IPS-18a (cell line): Measurements from ENCODE around the gene C9orf153.
"Not testable (repeated sequence)": the region's sequence is repeated elsewhere in the genome, so short reads cannot be mapped to it uniquely, and the experiment has no call there.

ENCODE experiments used
- H3K27ac ChIP-seq: one replicate; pipeline ENCODE4 v1.5.1; 2013; ENCODE audit warnings: low read length
- H3K27me3 ChIP-seq: one replicate; pipeline ENCODE4 v1.6.1; 2013; ENCODE audit warnings: mild to moderate bottlenecking, low read length; ENCODE audit not compliant: control insufficient read depth, insufficient read depth
- H3K36me3 ChIP-seq: one replicate; pipeline ENCODE4 v1.6.1; 2013; ENCODE audit warnings: low read depth, low read length; ENCODE audit not compliant: control insufficient read depth
- H3K4me1 ChIP-seq: one replicate; pipeline ENCODE4 v1.6.1; 2013; ENCODE audit warnings: low read depth, low read length; ENCODE audit not compliant: control insufficient read depth
- H3K4me3 ChIP-seq: one replicate; pipeline ENCODE4 v1.5.1; 2013; ENCODE audit warnings: low read length
- H3K9ac ChIP-seq: one replicate; pipeline ENCODE4 v1.6.1; 2013; ENCODE audit warnings: mild to moderate bottlenecking, low read length, moderate library complexity
- H3K9me3 ChIP-seq: one replicate; pipeline ENCODE4 v1.6.1; 2013; ENCODE audit warnings: low read depth, low read length; ENCODE audit not compliant: control insufficient read depth

Gene C9orf153

GRCh38 chr9:86219606-86220005 lies 39.9 kb downstream of the C9orf153 start:
- Histone ChIP-seq H3K36me3 (no peaks in the 10 kb centered on the region), H3K27ac (no peak overlapping the region), H3K9me3 (no peaks in the 10 kb centered on the region), H3K27me3 (no peaks in the 10 kb centered on the region), H3K4me3 (no peak overlapping the region), H3K4me1 (no peaks in the 10 kb centered on the region), H3K9ac (no peak overlapping the region)

- Histone ChIP-seq H3K27ac (no peak overlapping the region), H3K27me3 (no peaks in the 10 kb centered on the region), H3K4me1 (no peaks in the 10 kb centered on the region), H3K9me3 (no peaks in the 10 kb centered on the region), H3K4me3 (no peak overlapping the region), H3K9ac (no peak overlapping the region), H3K36me3 (no peaks in the 10 kb centered on the region)
These were observed 42.2 kb downstream of the C9orf153 start for GRCh38 chr9:86217076-86217755.

GRCh38 chr9:86207193-86207592 lies 52.3 kb downstream of the C9orf153 start:
- Histone ChIP-seq H3K4me1 (no peaks in the 10 kb centered on the region), H3K4me3 (no peak overlapping the region), H3K9ac (no peak overlapping the region), H3K9me3 (no peaks in the 10 kb centered on the region), H3K36me3 (no peaks in the 10 kb centered on the region), H3K27me3 (no peaks in the 10 kb centered on the region), H3K27ac (no peak overlapping the region)

- Histone ChIP-seq H3K27me3 (no peaks in the 10 kb centered on the region), H3K9me3 (no peaks in the 10 kb centered on the region), H3K4me1 (no peaks in the 10 kb centered on the region), H3K4me3 (no peak overlapping the region), H3K9ac (no peak overlapping the region), H3K27ac (no peak overlapping the region), H3K36me3 (no peaks in the 10 kb centered on the region)
These were observed 57.0 kb downstream of the C9orf153 start for GRCh38 chr9:86202338-86202882.

- H3K9ac ChIP-seq, result no peak overlapping the region
- no peak overlapping the region for H3K4me3 ChIP-seq
- H3K9me3 ChIP-seq, result no peaks in the 10 kb centered on the region
These were observed 57.8 kb downstream of the C9orf153 start for GRCh38 chr9:86201474-86202337.

GRCh38 chr9:86200599-86201162 lies 58.8 kb downstream of the C9orf153 start:
- Histone ChIP-seq H3K36me3 (no peaks in the 10 kb centered on the region), H3K27ac (no peak overlapping the region), H3K27me3 (no peaks in the 10 kb centered on the region), H3K9me3 (no peaks in the 10 kb centered on the region), H3K4me1 (no peaks in the 10 kb centered on the region), H3K4me3 (no peak overlapping the region), H3K9ac (no peak overlapping the region)

More at GRCh38 chr9:86201474-86202337, 57.8 kb downstream of the C9orf153 start:
- no peaks in the 10 kb centered on the region for H3K27me3 ChIP-seq
- no peak overlapping the region for H3K27ac ChIP-seq
- H3K36me3 ChIP-seq, result no peaks in the 10 kb centered on the region
- no peaks in the 10 kb centered on the region for H3K4me1 ChIP-seq

GRCh38 chr9:86193088-86193487 lies 66.4 kb downstream of the C9orf153 start:
- Histone ChIP-seq H3K9ac (no peak overlapping the region), H3K27ac (no peak overlapping the region), H3K36me3 (no peaks in the 10 kb centered on the region), H3K4me1 (no peaks in the 10 kb centered on the region), H3K4me3 (no peak overlapping the region), H3K27me3 (no peaks in the 10 kb centered on the region), H3K9me3 (peaks cover 6% of the 10 kb centered on the region)

GRCh38 chr9:86190700-86191099 lies 68.8 kb downstream of the C9orf153 start:
- peaks cover 13% of the 10 kb centered on the region for H3K4me1 ChIP-seq
- not testable (repeated sequence) for H3K9ac ChIP-seq, H3K9me3 ChIP-seq, H3K27ac ChIP-seq, H3K36me3 ChIP-seq, H3K4me3 ChIP-seq, H3K27me3 ChIP-seq

- no peaks in the 10 kb centered on the region for H3K36me3 ChIP-seq
- H3K9me3 ChIP-seq, result no peaks in the 10 kb centered on the region
- no peak overlapping the region for H3K27ac ChIP-seq
- H3K27me3 ChIP-seq, result no peaks in the 10 kb centered on the region
- H3K4me1 ChIP-seq, result peaks cover 21% of the 10 kb centered on the region
- H3K9ac ChIP-seq, result no peak overlapping the region
- no peak overlapping the region for H3K4me3 ChIP-seq
These were observed 72.3 kb downstream of the C9orf153 start for GRCh38 chr9:86187121-86187520.

GRCh38 chr9:86186696-86187095 lies 72.8 kb downstream of the C9orf153 start:
- Histone ChIP-seq H3K27ac (no peak overlapping the region), H3K27me3 (no peaks in the 10 kb centered on the region), H3K36me3 (no peaks in the 10 kb centered on the region), H3K4me3 (no peak overlapping the region), H3K4me1 (peaks cover 25% of the 10 kb centered on the region), H3K9ac (no peak overlapping the region), H3K9me3 (no peaks in the 10 kb centered on the region)

- H3K9ac ChIP-seq, result no peak overlapping the region
- H3K4me1 ChIP-seq, result peaks cover 33% of the 10 kb centered on the region
- H3K4me3 ChIP-seq, result no peak overlapping the region
- H3K27me3 ChIP-seq, result no peaks in the 10 kb centered on the region
- H3K27ac ChIP-seq, result no peak overlapping the region
- H3K36me3 ChIP-seq, result no peaks in the 10 kb centered on the region
- H3K9me3 ChIP-seq, result no peaks in the 10 kb centered on the region
These were observed 73.6 kb downstream of the C9orf153 start for GRCh38 chr9:86185872-86186271.
